ENCODE data around the gene SPTLC2. TPM values are rescaled to one million over a fixed set of nuclear protein-coding genes. Genes with fewer than 3 reads are reported as not detected.

Gene SPTLC2
- total RNA-seq, 1 donor = 36.7 TPM

DNA sequence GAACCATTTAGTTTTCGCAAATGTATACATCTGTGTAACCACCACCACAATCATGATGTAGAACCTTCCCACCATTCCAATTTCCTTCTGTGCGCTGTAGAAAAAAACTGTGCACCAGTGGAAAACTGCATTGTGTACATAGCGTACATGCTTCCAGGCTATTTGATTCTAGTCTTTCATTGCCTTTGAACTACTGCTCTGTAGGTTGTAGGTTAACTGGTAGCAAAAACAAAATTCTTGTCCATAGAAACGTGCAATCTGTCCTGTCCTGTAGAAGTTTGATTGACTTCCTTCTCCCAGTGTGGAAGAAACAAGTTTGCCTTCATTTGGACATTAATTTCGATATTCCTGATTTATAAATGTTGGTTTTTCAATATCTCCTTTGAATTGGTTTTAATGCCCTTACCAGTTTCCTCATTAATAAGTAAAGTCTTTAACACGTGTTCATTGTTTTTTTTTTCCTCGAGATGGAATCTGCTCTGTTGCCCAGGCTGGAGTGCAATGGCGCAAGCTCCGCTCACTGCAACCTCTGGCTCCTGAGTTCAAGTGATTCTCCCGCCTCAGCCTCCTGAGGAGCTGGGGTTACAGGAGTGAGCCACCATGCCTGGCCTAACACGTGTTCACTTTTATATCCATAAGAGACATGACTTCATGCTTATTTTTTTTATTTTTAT, 114.2 kb downstream of the SPTLC2 start:
- no peak overlapping the region for H3K4me3 ChIP-seq (ENCODE audit: low read depth, low read length)
- TF ChIP-seq, protein P1, sequence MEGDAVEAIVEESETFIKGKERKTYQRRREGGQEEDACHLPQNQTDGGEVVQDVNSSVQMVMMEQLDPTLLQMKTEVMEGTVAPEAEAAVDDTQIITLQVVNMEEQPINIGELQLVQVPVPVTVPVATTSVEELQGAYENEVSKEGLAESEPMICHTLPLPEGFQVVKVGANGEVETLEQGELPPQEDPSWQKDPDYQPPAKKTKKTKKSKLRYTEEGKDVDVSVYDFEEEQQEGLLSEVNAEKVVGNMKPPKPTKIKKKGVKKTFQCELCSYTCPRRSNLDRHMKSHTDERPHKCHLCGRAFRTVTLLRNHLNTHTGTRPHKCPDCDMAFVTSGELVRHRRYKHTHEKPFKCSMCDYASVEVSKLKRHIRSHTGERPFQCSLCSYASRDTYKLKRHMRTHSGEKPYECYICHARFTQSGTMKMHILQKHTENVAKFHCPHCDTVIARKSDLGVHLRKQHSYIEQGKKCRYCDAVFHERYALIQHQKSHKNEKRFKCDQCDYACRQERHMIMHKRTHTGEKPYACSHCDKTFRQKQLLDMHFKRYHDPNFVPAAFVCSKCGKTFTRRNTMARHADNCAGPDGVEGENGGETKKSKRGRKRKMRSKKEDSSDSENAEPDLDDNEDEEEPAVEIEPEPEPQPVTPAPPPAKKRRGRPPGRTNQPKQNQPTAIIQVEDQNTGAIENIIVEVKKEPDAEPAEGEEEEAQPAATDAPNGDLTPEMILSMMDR (IDR thresholded peaks at IDR 0.05; ENCODE audit: insufficient read depth, low read length) = no peak
- DNase-seq (ENCODE audit: low read depth) = no peak

DNA sequence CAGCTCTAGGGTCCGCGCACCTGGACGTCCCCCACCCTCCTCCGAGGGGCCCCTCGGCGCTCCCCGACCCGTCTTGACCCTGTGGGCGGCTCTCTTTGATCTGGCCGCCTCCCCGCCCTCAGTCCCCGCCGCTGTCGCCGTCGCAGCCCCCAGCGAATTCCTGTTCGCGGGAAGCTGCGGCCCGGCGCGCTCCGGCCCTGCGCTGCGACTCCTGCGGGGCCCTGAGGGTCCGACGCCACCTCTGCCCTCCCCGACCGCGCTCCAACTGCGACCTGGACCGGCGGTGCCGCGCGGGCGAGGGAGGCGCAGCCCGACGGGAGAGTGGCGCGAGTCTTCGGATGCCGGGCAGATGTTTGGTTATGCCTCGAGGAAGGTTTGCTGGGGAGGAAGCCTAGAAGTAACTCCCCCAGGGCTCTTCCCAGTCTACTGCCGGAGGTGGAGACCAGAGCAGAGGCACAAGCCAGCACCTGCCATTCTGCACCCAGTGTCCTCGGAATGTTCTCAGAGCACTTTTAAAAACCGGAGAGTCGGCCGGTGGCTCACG, 117.4 kb downstream of the SPTLC2 start:
- DNase-seq (ENCODE audit: low read depth) = no peak
- H3K4me3 ChIP-seq (ENCODE audit: low read depth, low read length) = peak overlapping the region; percentile 59
- TF ChIP-seq, protein P1 (IDR thresholded peaks at IDR 0.05; ENCODE audit: insufficient read depth, low read length) = no peak

DNA sequence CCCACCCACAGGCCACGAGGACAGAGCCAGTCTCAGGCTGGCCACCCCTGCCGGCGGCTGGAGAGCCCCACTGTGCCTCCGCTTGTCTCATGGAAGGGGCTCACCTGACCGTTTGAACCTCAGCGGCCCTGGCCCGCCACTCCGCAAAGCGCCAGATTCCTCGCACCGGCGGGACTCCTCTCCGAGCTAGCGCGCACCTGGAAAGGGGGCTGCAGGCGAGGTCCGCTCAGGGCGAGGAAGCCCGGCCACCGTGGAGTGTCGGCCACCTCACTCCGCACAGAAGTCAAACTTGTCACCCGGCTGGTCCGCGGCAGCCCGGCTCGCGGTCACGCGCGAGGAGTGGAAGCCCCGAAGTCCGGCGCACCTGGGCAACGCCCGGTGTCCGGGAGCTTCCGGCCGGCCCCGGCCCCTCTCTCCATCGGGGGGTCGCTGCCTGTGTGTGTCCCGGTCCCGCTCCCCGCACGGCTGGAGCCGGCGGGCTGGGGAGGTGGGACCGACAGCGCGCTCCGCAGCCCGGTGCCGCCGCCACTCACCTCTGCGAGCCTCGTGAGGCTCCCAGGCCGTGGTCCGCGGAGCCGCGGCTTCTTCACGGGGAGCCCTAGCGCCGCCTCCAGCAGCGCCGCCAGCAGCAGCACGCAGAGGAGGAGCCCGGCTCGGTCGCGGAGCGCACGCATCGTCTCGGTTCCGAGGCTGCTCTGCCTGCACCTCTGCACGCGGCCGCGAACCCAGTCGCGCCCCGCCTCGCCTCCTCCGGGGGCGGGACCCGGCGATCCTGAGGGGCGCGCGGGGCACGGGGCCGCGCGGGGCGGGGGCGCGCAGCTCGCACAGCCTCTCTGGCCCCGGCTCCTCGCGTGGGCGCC, 118.1 kb downstream of the SPTLC2 start, which contains the start of gene ISM2:
TSS of gene ISM2 (minus strand) at position 697 of the 860 bp plus-strand sequence. CDS start at position 674, 23 bp downstream.
- TF ChIP-seq, protein P1 (IDR thresholded peaks at IDR 0.05; ENCODE audit: insufficient read depth, low read length) = no peak
- peak within 1 kb of the TSS; percentile 59 for H3K4me3 ChIP-seq (ENCODE audit: low read depth, low read length)
- DNase-seq (ENCODE audit: low read depth) = peak; percentile 23

DNA sequence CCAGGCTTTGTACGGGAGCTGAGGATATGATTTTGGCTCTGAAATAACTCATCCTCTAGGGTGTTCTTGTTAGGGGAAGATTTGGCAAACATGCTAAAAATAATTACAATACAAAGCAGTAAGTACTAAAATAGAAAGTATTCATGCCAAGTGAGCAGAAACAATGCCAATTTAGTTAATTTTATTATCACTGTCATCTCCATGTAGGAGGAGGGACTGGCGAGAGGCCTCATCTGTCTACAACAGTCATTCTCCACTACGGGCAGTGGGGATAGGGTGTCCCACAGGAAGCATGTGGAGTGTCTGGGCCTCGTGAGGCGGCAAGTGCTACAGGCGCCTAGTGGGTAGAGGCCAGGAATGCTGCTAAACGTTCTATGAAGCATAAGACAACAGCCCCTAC, 121.1 kb downstream of the SPTLC2 start:
- no peak overlapping the region for H3K4me3 ChIP-seq (ENCODE audit: low read depth, low read length)
- no peak for DNase-seq (ENCODE audit: low read depth)
- TF ChIP-seq, protein P1 (IDR thresholded peaks at IDR 0.05; ENCODE audit: insufficient read depth, low read length) = no peak

DNA sequence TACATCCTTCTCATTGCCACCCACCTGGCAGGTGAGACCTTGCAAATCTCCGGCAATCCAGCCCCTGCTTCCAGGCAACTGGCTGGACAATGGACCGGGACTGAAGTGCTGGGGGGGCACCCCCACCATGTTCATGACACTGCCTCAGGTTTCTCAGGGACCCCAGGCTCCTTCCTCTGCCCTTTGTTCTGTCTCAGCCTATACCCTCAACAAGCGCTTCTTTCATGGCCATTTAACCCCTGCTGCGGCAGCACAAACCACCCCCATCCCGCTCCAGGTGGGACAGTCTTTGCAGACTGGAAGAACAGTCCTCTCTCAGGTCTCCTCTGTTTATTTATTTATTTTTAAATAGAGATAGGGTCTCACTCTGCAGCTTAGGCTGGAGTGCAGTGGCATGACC, 125.4 kb downstream of the SPTLC2 start:
- DNase-seq (ENCODE audit: low read depth) = no peak
- no peak overlapping the region for H3K4me3 ChIP-seq (ENCODE audit: low read depth, low read length)
- TF ChIP-seq, protein P1 (IDR thresholded peaks at IDR 0.05; ENCODE audit: insufficient read depth, low read length) = no peak

DNA sequence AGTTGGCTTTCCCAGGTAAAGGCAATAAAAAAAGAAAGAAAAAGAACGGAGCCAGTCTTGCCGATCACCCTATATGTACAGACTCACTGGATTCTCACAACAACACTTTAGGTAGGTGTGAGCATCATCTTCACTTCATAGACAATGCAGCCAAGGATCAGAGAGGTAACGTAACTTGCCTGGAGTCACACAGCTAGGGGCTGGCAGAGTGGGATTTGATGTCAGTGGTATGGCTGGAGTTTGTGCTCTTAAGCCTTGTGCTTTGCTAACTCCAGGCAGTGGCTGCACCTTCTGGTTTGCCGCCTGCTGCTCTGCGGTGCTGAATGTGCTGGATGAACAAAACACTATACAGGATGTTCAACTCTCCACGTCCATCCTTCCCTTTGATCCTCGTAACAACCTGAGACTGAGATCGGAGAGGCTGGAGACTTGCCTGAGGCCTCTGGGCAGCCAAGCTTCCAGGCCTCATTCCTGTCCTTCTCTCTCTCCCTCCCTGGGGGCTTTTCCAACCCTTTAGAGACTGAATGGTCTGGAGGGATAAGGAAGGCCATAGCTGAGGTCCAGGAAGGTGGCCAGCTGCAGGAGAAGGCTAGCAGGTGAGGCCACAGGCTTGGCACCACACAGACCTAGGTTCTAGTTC, 126.0 kb downstream of the SPTLC2 start:
- H3K4me3 ChIP-seq (ENCODE audit: low read depth, low read length) = no peak overlapping the region
- no peak for DNase-seq (ENCODE audit: low read depth)
- TF ChIP-seq, protein P1 (IDR thresholded peaks at IDR 0.05; ENCODE audit: insufficient read depth, low read length) = no peak

All from fibroblast of the aortic adventitia (primary cell).